HG03066 (cell line): ENCODE data around the gene ROBO1.
"Not testable (repeated sequence)": the region's sequence is repeated elsewhere in the genome, so short reads cannot be mapped to it uniquely, and the experiment has no call there.

Experiments used
- ATAC-seq: cut with Tn5 transposase; IDR thresholded peaks from one replicate; pipeline ENCODE4 v1.9.1; 2021; ENCODE audit warnings: low read depth; ENCODE audit not compliant: unreplicated experiment

Gene ROBO1

DNA sequence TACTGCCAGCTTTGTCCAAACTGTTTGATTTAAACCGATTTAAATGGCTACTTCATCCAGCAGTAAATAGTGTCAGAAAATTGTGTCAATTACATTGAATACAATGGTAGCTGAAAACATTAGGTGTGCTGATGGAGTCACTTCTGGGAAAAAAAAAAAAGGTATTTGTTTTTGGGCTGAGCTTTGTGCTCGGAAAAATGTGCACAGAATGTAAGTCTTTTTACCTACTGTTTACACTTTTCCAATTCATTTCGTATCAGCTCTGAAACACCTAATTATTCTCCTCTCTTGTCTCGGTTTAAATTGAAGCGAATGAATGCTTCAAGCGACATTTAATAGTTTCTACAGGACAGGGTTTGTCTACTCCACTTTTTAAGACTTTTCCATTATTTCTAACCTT lies 1078.4 kb downstream of the ROBO1 start:
- ATAC-seq, result no peak

DNA sequence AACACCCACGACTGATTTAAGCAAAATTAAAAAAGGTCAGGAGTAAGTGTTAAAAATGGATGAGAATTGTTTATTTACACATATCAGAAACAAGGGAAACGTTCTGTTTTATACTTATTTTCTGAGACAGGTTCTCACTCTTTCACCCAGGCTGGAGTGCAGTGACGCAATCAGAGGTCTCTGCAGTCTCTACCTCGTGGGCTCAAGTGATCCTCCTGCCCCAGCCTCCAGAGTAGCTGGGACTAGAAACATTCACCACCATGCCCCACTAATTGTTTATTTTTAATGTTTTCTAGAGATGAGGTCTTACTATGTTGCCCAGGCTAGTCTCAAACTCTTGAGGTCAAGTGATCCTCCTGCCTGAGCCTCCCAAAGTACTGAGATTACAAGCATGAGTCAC lies 1080.3 kb downstream of the ROBO1 start:
- ATAC-seq, result no peak

DNA sequence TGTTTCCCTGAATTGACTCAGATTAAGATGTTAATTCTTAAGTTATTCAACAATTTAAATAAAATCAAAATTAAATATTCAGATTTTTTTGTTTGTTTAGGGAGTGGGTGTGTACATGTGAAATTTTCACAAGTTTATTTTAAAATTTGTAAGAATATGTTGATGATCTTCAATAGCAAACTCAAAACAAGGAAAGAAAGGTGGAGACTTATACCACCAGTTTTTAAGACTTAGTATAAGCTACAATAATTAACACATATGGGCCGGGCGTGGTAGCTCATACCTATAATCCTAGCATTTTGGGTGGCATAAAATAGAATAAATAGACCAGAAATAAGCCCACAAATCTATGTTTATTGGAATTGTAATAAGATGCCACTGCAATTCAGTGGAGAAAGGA lies 1084.5 kb downstream of the ROBO1 start:
- no peak for ATAC-seq

DNA sequence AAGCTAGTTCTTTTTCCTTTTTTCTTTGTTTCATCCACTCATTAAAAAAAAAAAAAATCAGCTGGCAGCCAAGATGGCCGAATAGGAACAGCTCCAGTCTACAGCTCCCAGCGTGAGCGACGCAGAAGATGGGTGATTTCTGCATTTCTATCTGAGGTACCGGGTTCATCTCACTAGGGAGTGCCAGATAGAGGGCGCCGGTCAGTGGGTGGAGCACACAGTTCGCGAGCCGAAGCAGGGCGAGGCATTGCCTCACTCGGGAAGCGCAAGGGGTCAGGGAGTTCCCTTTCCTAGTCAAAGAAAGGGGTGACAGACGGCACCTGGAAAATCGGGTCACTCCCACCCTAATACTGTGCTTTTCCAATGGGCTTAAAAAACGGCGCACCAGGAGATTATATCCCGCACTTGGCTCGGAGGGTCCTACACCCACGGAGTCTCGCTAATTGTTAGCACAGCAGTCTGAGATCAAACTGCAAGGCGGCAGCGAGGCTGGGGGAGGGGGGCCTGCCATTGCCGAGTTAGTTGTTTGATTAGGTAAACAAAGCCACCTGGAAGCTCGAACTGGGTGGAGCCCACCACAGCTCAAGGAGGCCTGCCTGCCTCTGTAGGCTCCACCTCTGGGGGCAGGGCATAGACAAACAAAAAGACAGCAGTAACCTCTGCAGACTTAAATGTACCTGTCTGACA lies 1092.5 kb downstream of the ROBO1 start:
- not testable (repeated sequence) for ATAC-seq

DNA sequence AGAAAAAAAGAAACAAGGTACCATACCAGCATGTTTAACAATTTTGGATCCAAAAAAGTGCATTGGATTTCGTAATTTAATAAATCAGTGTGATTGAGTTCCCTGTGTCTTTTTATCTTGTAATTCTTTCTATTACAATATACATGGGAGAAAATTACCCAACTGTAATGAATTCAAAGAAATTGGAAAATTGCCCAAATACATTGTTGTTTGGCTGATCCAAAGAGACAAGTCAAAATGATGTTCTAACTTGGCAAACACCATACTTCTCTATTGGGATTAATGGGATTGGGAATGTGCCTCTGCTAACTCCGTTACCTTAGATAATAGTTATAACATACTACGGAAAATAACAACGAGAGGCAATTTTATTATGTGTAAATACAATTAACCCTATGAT lies 1097.1 kb downstream of the ROBO1 start:
- ATAC-seq, result no peak

DNA sequence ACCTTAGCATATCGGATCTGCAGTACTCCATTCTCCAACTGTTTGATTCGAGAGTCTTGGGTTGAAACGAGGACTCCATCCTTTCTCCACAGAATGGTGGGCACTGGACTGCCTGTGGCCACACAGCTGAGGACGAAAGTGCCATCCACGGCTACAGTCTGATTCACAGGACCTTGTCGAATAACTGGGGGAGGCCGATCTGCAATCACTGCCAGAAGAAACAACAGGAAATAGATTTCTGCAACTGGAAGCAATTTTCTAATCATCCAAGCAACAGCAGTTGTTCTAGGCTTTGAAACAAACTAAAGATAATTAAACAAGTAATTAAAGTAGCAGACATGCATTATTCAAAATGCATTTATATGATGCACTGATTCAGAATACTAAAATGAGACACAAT lies 1097.7 kb downstream of the ROBO1 start:
- no peak for ATAC-seq

DNA sequence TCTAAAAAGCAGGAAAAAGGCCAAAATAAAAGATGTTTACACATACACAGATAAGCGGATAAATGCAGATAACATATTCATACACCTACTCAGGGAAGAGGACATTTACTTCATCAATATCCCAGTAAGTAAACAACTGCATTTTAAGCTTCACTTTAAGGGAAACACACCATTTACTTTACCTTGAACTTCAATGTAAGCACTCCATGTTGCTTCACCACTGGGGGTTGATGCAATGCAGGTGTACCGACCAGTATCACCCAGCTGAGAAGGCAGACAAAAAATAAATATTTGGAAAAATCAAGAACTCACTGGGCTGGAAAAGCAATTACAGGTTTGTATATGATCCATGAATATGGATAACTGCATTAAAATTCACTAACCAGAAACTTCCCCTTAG lies 1099.5 kb downstream of the ROBO1 start:
- ATAC-seq, result no peak

DNA sequence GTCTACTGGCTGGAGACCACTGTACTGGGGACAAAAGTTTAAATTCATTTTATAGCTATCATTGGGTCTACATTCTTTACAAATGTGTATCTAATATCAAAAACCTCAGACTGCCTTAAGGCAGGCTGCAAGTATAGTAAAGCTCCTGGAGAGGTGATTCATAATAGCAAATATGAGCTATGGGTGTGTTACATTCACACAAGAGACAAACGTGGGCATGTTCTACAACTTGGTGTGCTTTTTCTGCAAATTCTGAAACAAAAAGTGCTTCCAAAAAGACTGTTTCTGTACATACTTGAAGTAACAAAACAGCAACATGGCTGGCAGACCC lies 1101.4 kb downstream of the ROBO1 start:
- ATAC-seq, result no peak

DNA sequence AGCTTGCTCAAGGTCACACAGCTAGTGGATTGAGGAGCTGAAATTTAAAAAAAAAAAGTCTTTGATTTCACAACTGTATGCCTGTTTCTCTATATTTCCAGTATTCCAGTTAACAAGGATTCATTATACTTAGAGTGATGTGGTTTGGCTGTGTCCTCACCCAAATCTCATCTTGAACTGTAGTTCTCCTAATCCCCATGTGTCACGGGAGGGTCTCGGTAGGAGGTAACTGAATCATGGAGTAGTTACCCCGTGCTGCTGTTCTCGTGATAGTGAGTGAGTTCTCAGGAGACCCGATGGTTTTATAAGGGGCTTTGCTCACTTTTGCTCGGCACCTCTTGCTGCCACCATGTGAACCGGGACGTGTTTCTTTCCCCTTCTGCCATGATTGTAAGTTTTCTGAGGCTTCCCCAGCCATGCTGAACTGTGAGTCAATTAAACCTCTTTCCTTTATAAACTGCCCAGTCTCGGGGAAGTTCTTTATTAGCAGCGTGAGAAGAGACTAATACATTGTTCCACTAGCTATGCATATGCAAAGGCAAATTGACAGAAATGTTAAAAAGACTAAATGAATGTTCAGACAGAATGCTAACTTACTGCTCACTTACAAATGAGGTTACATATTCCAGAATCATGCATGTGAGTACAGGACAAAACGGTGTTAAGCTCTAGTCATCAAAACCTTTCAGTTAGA lies 1101.9 kb downstream of the ROBO1 start:
- ATAC-seq, result no peak

DNA sequence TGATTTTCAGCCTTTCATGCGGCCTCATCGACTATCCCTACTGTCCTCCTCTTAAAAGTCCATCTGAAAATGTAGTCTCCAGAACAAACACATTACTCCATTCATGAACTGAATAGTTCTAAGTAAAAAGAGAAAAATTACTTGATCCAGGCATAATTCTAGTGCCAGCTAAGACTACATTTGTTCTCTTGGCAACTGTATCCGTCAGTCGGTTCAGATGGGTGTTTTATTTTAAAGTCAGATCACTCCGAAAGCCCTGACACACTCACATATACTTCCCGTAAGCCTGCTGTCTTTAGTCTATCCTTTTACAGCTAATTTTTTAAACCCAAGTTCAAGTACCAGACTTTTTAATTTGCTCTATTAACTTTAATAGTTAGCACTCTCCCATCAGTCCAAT lies 1102.7 kb downstream of the ROBO1 start:
- ATAC-seq, result no peak

DNA sequence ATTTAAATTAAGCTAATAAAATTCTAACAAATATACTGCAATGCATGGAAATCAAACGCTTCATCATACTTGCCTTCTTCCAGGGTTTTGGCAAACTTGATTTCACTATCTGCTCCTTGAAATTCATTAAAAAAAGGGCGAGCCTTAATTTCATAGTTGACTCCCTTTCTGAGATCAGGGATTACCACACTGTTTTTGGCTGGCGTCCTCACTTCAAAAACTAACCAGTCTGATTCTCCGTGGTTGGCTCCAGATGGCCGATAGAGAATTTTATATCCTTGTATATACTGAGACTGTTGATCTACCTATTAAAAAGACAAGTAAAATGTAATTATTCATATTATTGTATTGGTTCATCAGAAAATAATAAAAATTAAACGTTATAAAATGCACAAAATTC lies 1106.8 kb downstream of the ROBO1 start:
- ATAC-seq, result no peak

DNA sequence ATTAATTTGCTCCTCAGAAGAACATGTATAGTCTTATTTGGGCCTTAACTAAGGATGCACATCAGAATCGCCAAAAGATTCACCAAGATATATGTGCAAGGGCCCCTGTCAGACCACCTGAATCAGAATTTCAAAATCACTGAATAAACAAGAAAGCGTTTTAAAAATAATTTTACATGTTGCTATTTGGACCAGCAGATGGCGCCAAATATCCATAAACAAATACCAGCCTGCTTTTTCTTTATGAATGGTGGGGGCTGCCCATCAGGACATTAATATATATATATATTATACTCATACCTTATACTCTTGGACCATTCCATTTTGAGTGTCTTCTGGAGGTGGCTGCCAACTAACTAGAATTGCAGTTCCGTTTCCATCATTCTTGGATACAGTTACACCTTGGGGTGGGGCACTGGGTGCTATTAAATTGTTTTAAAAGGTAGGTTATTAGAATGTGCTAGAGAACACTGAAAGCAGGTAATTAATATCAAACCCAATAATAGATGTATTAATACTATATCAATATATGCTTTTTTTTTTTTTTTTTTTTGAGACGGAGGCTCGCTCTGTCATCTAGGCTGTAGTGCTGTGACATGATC lies 1108.3 kb downstream of the ROBO1 start:
- ATAC-seq, result no peak

DNA sequence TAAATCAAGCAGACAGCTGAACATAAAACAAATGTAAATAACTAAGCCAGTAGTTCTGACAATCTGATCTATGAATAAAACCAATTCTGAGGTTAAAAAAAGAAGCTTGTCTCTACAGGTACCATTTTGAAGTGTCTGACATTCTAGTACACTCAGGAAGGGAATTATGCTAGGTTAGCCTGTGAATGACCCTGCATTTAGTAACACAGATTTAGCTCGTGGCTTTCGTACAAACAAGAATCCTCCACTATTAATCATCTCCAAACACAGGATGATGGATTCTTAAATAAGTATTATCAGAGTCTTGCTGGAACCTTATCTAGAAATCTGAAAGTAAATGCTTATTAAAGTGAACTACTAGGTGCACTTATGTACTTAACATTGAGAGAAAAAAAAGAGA lies 1120.1 kb downstream of the ROBO1 start:
- ATAC-seq, result no peak

DNA sequence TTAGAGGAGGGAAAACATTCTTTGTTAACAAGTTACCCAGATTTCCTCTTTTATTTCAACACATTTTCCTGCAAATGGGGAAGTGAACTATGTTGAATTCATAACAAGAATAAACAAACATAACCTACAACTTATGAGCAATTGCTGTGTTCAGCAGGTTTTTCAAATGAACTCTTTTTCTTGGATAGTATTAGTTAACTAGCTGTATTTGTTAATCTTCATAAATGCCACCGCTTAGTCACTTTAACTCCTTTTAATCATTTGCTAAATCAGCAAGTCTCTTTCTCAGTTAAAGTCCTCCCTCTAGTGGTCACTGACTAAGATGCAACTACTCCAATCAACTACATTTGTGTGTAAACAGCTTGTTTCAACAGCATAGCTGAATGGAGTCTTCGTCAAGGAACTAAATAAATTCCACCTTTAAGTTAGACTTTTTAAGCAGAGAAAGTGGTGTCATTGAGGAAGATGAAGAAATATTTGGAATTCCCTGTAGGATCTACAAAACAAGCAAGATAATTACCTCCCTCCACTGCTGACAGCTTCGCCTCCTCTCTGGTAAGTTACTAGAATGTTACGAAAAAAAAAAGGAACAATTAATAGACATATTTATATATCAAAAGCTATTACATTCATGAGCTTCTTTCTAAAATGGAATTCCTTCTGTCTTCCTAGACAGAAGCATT lies 1122.0 kb downstream of the ROBO1 start:
- peak; percentile 86 for ATAC-seq

DNA sequence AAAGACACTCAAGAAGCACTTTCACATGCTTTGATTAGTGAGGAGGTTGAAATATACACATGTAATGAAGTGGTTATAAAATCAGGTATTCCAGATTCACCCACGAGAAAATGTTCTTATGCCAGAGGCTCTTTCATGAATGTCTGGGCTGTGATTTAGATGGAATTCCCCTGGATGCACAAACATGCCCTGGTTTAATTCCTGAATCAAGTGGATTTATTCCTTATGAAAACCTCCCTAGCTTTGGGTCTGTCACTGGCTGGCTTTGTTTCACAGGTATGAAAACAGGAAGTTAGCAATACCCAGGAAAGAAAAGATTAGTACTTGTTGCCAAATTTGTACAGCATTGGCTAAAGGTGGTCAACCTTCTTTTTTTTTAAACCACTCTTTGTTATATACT lies 1123.0 kb downstream of the ROBO1 start:
- ATAC-seq, result no peak

DNA sequence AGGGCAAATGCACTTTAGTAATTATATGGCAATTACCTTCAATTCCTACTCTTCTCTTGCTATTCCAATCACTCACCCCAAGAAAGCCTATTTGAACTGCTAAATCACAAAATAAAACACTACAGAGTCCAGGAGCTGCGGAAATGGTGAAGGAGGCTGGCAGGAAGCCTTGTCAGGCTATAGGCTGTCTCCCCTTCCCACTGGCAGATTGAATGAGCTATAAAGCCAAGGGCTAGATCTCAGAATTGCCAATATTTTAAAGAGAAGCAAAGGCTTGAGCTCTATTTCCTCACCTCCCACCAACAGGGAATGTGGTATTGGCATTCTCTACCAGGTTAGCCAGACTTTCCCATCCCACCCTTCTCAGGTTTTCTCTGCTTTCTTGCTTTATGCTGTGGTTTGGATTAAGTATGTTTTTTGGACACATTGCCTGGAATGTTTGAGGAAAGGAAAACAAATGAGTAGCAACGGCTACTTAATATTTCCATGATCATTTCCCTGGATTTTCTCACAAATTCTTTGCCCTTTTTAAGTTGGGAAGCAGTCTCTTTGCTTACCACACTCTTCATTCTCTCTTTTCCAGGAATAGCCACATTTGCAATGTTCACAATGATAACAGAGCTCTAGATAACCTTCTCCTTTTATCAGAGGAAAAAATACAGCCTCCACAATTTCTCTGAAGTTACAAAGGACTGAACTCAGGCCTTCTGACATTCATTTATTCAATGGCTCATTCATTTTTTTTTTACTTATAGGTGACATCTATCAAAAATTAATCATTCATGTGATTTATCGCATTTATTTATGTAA lies 1125.4 kb downstream of the ROBO1 start:
- no peak for ATAC-seq

DNA sequence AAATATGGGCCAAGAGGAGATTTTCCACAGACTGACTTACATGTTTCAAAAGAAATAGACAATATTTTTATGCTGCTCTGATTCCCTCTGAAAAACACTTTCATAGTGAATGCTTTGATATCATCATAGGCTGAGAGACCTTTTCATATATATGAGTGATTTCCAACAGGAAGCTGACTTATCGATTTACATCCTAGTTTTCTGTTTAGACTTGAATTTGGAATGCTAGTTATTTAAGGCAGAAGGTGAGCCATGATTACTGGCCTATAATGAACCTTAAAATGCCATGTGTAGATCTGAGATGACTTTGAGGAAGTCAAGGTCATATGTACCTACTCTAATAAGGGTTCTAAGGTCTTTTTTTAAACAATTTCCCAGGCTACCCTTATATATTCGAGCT lies 1126.1 kb downstream of the ROBO1 start:
- ATAC-seq, result no peak

DNA sequence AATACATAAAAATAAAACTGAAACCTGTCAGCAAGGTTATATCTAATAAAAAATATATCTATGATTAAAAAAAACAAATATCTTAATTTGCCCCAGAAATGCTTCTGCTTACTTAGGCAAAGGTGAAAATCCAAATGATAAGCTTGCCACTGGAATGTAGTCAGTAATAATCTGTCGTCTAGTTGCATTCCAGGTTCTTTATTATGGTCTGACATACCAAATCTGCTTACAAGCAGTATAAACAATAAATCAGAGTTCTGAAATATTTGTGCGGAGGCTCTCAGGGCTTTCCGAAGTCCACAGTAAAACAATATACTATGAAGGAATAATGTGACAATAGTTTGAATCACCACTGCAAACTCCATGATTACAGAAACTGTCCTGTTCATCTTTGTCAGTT lies 1133.5 kb downstream of the ROBO1 start:
- ATAC-seq, result no peak

DNA sequence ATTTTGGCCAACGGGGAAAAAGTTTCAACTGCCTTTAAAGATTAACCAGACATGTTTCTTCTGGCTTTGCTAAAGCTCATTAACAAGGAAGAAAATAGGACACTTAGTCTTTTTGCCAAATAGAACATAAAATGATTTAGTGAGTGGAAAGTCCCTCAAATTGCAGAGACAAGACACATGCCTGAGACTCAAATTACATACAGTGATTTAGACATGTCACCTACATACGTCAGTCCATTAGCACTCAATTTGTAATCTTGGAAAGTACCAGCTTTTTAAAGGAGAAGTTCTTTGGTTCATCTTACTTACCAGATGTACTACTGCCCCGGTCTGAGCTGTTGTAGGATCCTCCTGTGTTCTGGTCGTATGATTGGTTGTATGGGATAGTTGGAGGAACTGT lies 1134.2 kb downstream of the ROBO1 start:
- ATAC-seq, result no peak

DNA sequence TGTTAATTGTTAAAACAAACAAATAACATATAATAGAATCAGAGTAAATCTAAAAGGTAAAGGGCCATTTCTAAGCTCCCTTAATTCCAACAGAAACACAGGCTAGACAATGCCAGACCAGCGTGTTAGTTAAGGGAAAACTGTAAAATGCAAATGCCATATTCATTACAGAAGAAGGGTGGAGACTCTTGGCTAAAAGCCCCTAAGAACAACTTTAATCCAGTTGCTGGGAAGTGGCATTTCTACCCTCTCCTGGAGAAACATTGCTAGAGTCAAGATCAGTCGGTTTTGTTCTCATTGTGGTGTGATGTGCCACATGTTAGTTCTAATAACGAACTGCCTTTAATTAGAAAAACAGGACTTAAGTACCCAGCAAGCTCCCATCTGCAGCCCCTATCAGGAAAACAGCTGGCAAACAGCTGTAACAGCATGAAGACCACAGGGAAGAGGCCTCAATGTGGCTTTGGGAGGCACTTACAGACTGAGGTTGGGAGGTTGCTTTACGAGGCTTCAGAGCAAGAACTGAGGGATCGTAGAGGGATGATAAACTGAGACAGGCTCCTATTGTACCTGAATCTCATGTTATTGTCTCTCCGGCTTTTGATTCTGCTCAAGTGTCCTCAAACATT lies 1134.8 kb downstream of the ROBO1 start:
- no peak for ATAC-seq
